Measurements from ENCODE around the gene TXNIP. TPM values are rescaled to one million over a fixed set of nuclear protein-coding genes. Genes with fewer than 3 reads are reported as not detected.

Gene TXNIP
- polyA plus RNA-seq, 4 donors = 387 to 577 (median 451) TPM

GRCh38 chr1:145987926-145988325, 8.5 kb downstream of the TXNIP start:
- no peak for DNase-seq (ENCODE audit: low read depth in 4 of 4, low spot score in 2 of 4)

- no peak for DNase-seq (ENCODE audit: low read depth in 4 of 4, low spot score in 2 of 4)
Measured at GRCh38 chr1:145986551-145986950, 9.8 kb downstream of the TXNIP start.

GRCh38 chr1:145985502-145986439, 10.6 kb downstream of the TXNIP start:
- DNase-seq (ENCODE audit: low read depth in 4 of 4, low spot score in 2 of 4) = no peak

- no peak for DNase-seq (ENCODE audit: low read depth in 4 of 4, low spot score in 2 of 4)
Measured at GRCh38 chr1:145985129-145985501, 11.3 kb downstream of the TXNIP start.

- no peak for DNase-seq (ENCODE audit: low read depth in 4 of 4, low spot score in 2 of 4)
Measured at GRCh38 chr1:145983960-145984830, 12.2 kb downstream of the TXNIP start.

- DNase-seq (ENCODE audit: low read depth in 4 of 4, low spot score in 2 of 4) = no peak
Measured at GRCh38 chr1:145983206-145983675, 13.1 kb downstream of the TXNIP start.

GRCh38 chr1:145982010-145982723, 14.2 kb downstream of the TXNIP start:
- no peak for DNase-seq (ENCODE audit: low read depth in 4 of 4, low spot score in 2 of 4)

GRCh38 chr1:145980457-145980994, 15.9 kb downstream of the TXNIP start:
- DNase-seq (ENCODE audit: low read depth in 4 of 4, low spot score in 2 of 4) = no peak

GRCh38 chr1:145979746-145980456, 16.5 kb downstream of the TXNIP start:
- DNase-seq (ENCODE audit: low read depth in 4 of 4, low spot score in 2 of 4) = no peak

GRCh38 chr1:145978854-145979745, 17.3 kb downstream of the TXNIP start:
- peak; percentile 93 to 98 (median 96) for DNase-seq (ENCODE audit: low read depth in 4 of 4, low spot score in 2 of 4)

- no peak for DNase-seq (ENCODE audit: low read depth in 4 of 4, low spot score in 2 of 4)
Measured at GRCh38 chr1:145978471-145978853, 17.9 kb downstream of the TXNIP start.

GRCh38 chr1:145977486-145978470, 18.6 kb downstream of the TXNIP start:
- DNase-seq (ENCODE audit: low read depth in 4 of 4, low spot score in 2 of 4) = no peak

GRCh38 chr1:145977016-145977415, 19.4 kb downstream of the TXNIP start:
- no peak for DNase-seq (ENCODE audit: low read depth in 4 of 4, low spot score in 2 of 4)

- no peak for DNase-seq (ENCODE audit: low read depth in 4 of 4, low spot score in 2 of 4)
Measured at GRCh38 chr1:145975216-145975615, 21.2 kb downstream of the TXNIP start.

GRCh38 chr1:145974721-145975120, 21.7 kb downstream of the TXNIP start:
- DNase-seq (ENCODE audit: low read depth in 4 of 4, low spot score in 2 of 4) = no peak

- no peak for DNase-seq (ENCODE audit: low read depth in 4 of 4, low spot score in 2 of 4)
Measured at GRCh38 chr1:145972580-145972979, 23.8 kb downstream of the TXNIP start.

GRCh38 chr1:145967288-145967687, 29.1 kb downstream of the TXNIP start:
- no peak for DNase-seq (ENCODE audit: low read depth in 4 of 4, low spot score in 2 of 4)
